GM23248 (cell line): ENCODE results near the gene KCNIP3. TPM values are rescaled to one million over a fixed set of nuclear protein-coding genes. Genes with fewer than 3 reads are reported as not detected.

ENCODE experiments used
- DNase-seq: peaks from one replicate; pipeline ENCODE4 v3.0.0-alpha.2; 2015
- H2AFZ ChIP-seq: fragments of 200-600 bp; sonication (generic); 2 replicates; pipeline ENCODE4 v1.6.1; 2016; ENCODE audit warnings: antibody characterized with exemption
- H3F3A ChIP-seq: fragments of 200-600 bp; sonication (generic); 2 replicates; pipeline ENCODE4 v1.6.1; 2016; ENCODE audit warnings: mild to moderate bottlenecking, antibody characterized with exemption, mixed run types; ENCODE audit not compliant: insufficient read depth
- H3K27ac ChIP-seq: fragments of 200-600 bp; sonication (generic); 2 replicates; pipeline ENCODE4 v1.5.1; 2016; ENCODE audit warnings: mild to moderate bottlenecking
- H3K27me3 ChIP-seq: fragments of 200-600 bp; sonication (generic); replicated peaks from 2 replicates; pipeline ENCODE4 v1.6.1; 2016; ENCODE audit warnings: mild to moderate bottlenecking; ENCODE audit not compliant: insufficient read depth
- H3K36me3 ChIP-seq: fragments of 200-600 bp; sonication (generic); 2 replicates; pipeline ENCODE4 v1.6.1; 2016; ENCODE audit warnings: low read depth, mild to moderate bottlenecking
- H3K4me1 ChIP-seq: fragments of 200-600 bp; sonication (generic); 2 replicates; pipeline ENCODE4 v1.6.1; 2016; ENCODE audit warnings: mild to moderate bottlenecking; ENCODE audit not compliant: insufficient read depth
- H3K4me2 ChIP-seq: fragments of 200-600 bp; sonication (generic); one replicate; pipeline ENCODE4 v1.6.1; 2016; ENCODE audit warnings: mild to moderate bottlenecking; ENCODE audit not compliant: unreplicated experiment
- H3K4me3 ChIP-seq: fragments of 200-600 bp; sonication (generic); 2 replicates; pipeline ENCODE4 v1.5.1; 2016; ENCODE audit warnings: mild to moderate bottlenecking
- H3K79me2 ChIP-seq: fragments of 200-600 bp; sonication (generic); 2 replicates; pipeline ENCODE4 v1.6.1; 2016; ENCODE audit warnings: mild to moderate bottlenecking; ENCODE audit not compliant: insufficient read depth
- H3K9ac ChIP-seq: fragments of 200-600 bp; sonication (generic); 2 replicates; pipeline ENCODE4 v1.6.1; 2016; ENCODE audit warnings: mild to moderate bottlenecking
- H3K9me2 ChIP-seq: fragments of 200-600 bp; sonication (generic); 2 replicates; pipeline ENCODE4 v1.6.1; 2016; ENCODE audit warnings: mixed run types, mild to moderate bottlenecking, moderate library complexity; ENCODE audit not compliant: insufficient read depth
- H3K9me3 ChIP-seq: fragments of 200-600 bp; sonication (generic); one replicate; pipeline ENCODE4 v1.6.1; 2017; ENCODE audit warnings: low read depth
- H4K20me1 ChIP-seq: fragments of 200-600 bp; sonication (generic); 2 replicates; pipeline ENCODE4 v1.6.0; 2016; ENCODE audit not compliant: insufficient read depth
- EZH2 ChIP-seq: fragments of 200-600 bp; sonication (generic); IDR thresholded peaks from 2 replicates; pipeline ENCODE4 v1.6.1; 2018; ENCODE audit warnings: antibody characterized with exemption, mild to moderate bottlenecking; ENCODE audit not compliant: insufficient read depth, poor library complexity, severe bottlenecking
- EZH2phosphoT487 ChIP-seq: fragments of 200-600 bp; sonication (generic); IDR thresholded peaks from 2 replicates; pipeline ENCODE4 v1.6.1; 2018; ENCODE audit warnings: antibody characterized with exemption, moderate library complexity, mild to moderate bottlenecking, low read depth; ENCODE audit not compliant: insufficient read depth
- WGBS, 2 experiments: methylation state at CpG; one replicate each; pipeline ENCODE4 v1.1.6; 2015 to 2017; ENCODE audit warnings: low lambda C conversion rate in 2 of 2, low coverage in 1 of 2; ENCODE audit errors: missing lambda C conversion rate in 2 of 2; 5-methylcytosine and 5-hydroxymethylcytosine counted together
- in situ Hi-C: fragments of 300-500 bp; cut with MboI; formaldehyde crosslinking; loops from 2 replicates; pipeline ENCODE4 v1.15.0; 2020
- polyA plus RNA-seq: library from polyadenylated mRNA; unstranded; fragments of >200 nt; fragmentation: Nextera tagmentation; extraction: Ambion mirVana; gene quantifications from 2 replicates; pipeline ENCODE4 v1.2.1, GENCODE V29; 2016
- total RNA-seq: library from RNA; depleted of rRNA; stranded (reverse); fragments of >200 nt; shearing (Covaris generic); gene quantifications from 2 replicates; pipeline ENCODE4 v1.2.3, GENCODE V29; 2014

KCNIP3 gene
- total and polyA plus RNA-seq, 2 experiments from 2014 or later = 3.7 to 10.7 TPM

DNA sequence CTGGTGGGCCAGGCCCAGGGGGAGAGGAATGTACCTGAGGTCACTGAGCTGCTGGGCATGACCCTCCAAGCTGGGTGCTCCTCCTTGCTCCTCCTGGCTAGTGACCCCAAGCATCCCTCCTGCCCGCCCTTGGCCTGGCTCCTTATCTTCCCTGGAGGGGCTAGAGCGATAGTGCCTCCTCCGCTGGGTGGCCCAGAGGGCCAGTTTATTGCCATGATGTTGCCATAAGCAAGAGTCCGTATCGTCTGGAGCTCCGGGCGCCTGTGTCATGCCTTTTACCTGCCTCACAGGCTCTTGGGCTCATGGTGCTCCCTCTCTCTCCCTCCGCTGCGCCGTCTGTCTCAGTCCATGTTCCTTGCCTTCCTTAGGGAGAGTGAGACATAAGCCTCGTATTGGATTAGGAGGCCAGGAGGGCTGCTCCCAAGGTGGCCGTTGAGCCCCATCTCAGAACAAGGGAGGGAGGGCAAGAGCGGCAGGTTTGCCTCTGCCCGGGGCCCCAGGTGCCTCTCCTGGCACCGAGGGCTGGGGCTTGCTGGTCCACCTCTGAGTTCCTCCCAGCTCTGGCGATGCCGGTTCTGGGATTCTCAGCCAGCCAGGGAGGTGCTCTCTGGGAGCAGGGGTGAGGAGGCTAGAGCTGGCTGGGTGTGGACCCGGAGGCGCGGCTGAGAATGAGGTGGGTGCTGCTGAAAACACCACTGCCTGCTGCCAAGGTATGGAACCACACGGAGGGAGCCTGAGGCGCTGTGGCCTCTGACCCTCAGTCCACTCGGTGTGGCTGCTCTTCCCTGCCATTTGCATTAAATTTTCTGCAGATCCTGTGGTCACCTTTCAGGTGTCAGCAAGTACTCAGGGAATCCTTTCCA is 22.6 kb downstream of the KCNIP3 start:
- DNase-seq = no peak
- Histone ChIP-seq H3K4me3 (no peak overlapping the region), H3K4me1 (peaks cover 23% of the 10 kb centered on the region), H4K20me1 (no peaks in the 10 kb centered on the region), H3K27me3 (no peaks in the 10 kb centered on the region), H3K36me3 (no peaks in the 10 kb centered on the region), H3K27ac (no peak overlapping the region), H3K9ac (no peak overlapping the region), H3K9me3 (no peaks in the 10 kb centered on the region), H3F3A (peaks cover 6% of the 10 kb centered on the region; the same call in 1 of the 2 replicates), H2AFZ (no peak overlapping the region), H3K79me2 (no peaks in the 10 kb centered on the region), H3K9me2 (no peaks in the 10 kb centered on the region), H3K4me2 (no peak overlapping the region)
- TF ChIP-seq EZH2phosphoT487 (no peak), EZH2 (no peak)
- in situ Hi-C loops = no loop called here
- 87 to 88% methylated on average over 23 of the region's 23 CpGs for WGBS, 2 experiments

- Histone ChIP-seq H4K20me1 (no peaks in the 10 kb centered on the region), H2AFZ (no peak overlapping the region), H3K9me3 (no peaks in the 10 kb centered on the region), H3K36me3 (no peaks in the 10 kb centered on the region), H3K4me1 (peaks cover 21% of the 10 kb centered on the region), H3K9ac (no peak overlapping the region), H3K4me3 (no peak overlapping the region), H3K9me2 (no peaks in the 10 kb centered on the region), H3K27ac (no peak overlapping the region), H3K27me3 (no peaks in the 10 kb centered on the region), H3F3A (peaks cover 6% of the 10 kb centered on the region; the same call in 1 of the 2 replicates), H3K79me2 (no peaks in the 10 kb centered on the region), H3K4me2 (no peak overlapping the region)
- DNase-seq = no peak
- in situ Hi-C loops = no loop called here
- no peak for TF ChIP-seq EZH2
- TF ChIP-seq EZH2phosphoT487 = no peak
- WGBS, 2 experiments = 73 to 96% methylated on average over 5 to 11 of the region's 11 CpGs
Observed at GRCh38 chr2:95320344-95320712, 23.2 kb downstream of the KCNIP3 start.

DNA sequence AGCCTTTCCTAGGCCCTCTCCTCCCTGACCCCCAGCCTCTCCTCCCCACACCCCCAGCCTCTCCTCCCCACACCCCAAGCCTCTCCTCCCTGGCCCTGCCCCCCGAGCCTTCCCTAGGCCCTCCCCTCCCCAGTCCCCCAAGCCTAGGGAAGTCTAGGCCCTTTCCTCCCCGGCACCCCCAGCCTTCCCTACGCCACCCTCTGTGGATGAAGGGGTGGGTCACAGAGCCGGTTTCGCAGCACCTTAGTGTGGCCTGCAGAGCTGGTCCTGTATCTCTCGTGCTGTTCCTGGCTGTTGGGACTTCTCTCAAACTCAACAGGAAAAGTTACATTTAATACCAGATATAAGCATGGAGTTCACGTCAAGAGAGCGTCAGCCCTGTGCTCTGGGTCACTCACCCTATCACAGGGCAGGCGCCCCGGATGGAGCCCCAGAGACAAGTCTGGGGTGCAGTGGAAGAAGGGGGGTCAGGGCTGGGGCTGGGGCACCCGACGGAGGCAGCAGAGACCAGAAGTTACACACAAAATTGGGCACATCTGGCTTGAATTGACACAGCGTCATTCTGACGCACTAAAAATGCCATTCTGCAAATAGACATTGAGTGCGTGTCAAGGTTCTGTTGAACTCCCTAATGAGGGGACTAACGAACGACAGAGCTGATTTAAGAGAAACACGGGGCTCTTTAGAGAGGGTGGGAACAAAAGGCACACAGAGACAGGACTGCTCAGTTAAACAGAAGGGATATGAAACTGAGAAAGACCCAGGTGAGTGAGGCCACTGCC is 24.0 kb downstream of the KCNIP3 start:
- peaks cover 12% of the 10 kb centered on the region for H3K4me1 ChIP-seq
- no peaks in the 10 kb centered on the region for H3K9me3 ChIP-seq
- H3K4me3 ChIP-seq = no peak overlapping the region
- H3F3A ChIP-seq = peaks cover 3% of the 10 kb centered on the region; the same call in 1 of the 2 replicates
- no peaks in the 10 kb centered on the region for H3K27me3 ChIP-seq
- no peak overlapping the region for H2AFZ ChIP-seq
- WGBS, 2 experiments = 52% methylated on average over 17 to 18 of the region's 18 CpGs
- in situ Hi-C loops = no loop called here
- H3K27ac ChIP-seq = peak overlapping the region; percentile 38
- no peaks in the 10 kb centered on the region for H3K79me2 ChIP-seq
- no peak overlapping the region for H3K4me2 ChIP-seq
- no peaks in the 10 kb centered on the region for H3K9me2 ChIP-seq
- H4K20me1 ChIP-seq = no peaks in the 10 kb centered on the region
- no peaks in the 10 kb centered on the region for H3K36me3 ChIP-seq
- TF ChIP-seq EZH2 = no peak
- no peak for TF ChIP-seq EZH2phosphoT487
- peak overlapping the region; percentile 56 for H3K9ac ChIP-seq
- DNase-seq = peak; percentile 77

- H3K9ac ChIP-seq = no peak overlapping the region
- in situ Hi-C loops = no loop called here
- H3K36me3 ChIP-seq = no peaks in the 10 kb centered on the region
- no peaks in the 10 kb centered on the region for H3K27me3 ChIP-seq
- TF ChIP-seq EZH2phosphoT487 = no peak
- no peak for TF ChIP-seq EZH2
- no peak overlapping the region for H3K27ac ChIP-seq
- DNase-seq = peak; percentile 63
- no peak overlapping the region for H3K4me3 ChIP-seq
- no peaks in the 10 kb centered on the region for H3K9me2 ChIP-seq
- no peak overlapping the region for H2AFZ ChIP-seq
- H3K4me2 ChIP-seq = no peak overlapping the region
- WGBS, 2 experiments = 69 to 70% methylated on average over 22 to 23 of the region's 26 CpGs
- H3K4me1 ChIP-seq = no peaks in the 10 kb centered on the region
- no peaks in the 10 kb centered on the region for H3K79me2 ChIP-seq
- no peaks in the 10 kb centered on the region for H3K9me3 ChIP-seq
- H4K20me1 ChIP-seq = no peaks in the 10 kb centered on the region
- no peaks in the 10 kb centered on the region for H3F3A ChIP-seq
Observed at GRCh38 chr2:95323347-95324155, 26.4 kb downstream of the KCNIP3 start.
